ENCODE measurements around the gene JTB.

The JTB gene

DNA sequence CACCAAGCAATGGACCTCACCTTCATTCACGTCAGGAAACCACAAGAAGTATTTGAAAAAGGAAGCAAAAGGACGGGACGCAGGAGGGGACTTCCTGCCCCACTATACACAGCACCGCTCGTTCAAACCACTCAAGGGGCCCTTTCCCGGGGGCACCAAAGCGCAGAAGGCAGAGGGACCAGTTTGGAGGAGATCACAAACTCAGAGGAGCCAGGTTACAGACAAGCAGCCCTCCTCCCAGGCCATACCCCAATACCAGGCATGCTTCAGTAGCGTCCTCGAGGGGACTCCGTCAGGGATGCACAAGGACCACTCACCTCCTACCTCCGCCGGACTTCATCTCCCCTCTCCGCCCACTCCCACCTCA, 19.7 kb downstream of the JTB start:
- no peak for DNase-seq (ENCODE audit: low spot score in 2 of 2)
- in situ Hi-C loops (cut with MboI; ENCODE audit: low sequenced_read_pairs), result no loop called here
- H3K9me3 ChIP-seq, result no peaks in the 10 kb centered on the region

DNA sequence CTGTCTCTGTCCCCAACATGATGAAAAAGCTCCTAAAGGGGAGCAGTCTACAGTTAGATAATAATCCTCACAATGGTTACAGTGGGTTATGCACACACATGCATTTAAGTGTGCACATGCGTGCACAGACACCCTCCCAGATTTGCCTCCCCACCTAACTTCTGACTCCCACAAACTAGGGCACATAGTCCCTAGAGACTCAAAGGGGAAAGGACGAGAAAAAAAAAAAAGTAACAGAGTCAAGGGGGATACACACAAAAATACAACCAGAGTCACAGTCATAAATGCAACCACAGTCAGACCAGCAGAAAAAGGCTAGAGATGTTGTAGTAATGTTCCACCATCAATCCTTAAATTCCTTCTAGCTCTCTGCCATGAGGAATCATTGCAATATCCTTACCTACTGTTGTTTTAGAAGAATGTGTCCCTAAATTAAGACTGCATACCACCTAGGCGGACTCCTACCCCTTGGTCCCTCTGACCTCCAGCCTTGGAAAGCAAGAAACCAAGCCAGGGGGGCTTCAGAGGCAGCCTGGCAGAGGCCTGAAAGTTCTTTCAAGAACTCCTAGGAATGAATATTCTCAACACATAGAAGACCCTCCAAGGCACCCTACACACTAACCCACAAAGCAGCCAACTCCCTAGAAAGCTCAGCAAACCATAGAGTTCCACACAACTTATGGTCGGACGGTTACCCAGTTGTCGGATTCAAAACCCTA, 20.3 kb downstream of the JTB start:
- Histone ChIP-seq H3K4me3 (peak overlapping the region; percentile 90), H3K36me3 (replicated peaks) (peaks cover 37% of the 10 kb centered on the region), H3K4me1 (peaks cover 21% of the 10 kb centered on the region), H3K27me3 (ENCODE audit: low read depth) (no peaks in the 10 kb centered on the region), H3K9me3 (no peaks in the 10 kb centered on the region)
- in situ Hi-C loops (cut with MboI; ENCODE audit: low sequenced_read_pairs), result no loop called here
- DNase-seq (ENCODE audit: low spot score in 2 of 2), result no peak

More for the DNA sequence above, 19.7 kb downstream of the JTB start:
- Histone ChIP-seq H3K27me3 (ENCODE audit: low read depth) (no peaks in the 10 kb centered on the region), H3K4me3 (peak overlapping the region; percentile 90), H3K36me3 (replicated peaks) (peaks cover 31% of the 10 kb centered on the region), H3K4me1 (peaks cover 21% of the 10 kb centered on the region)

DNA sequence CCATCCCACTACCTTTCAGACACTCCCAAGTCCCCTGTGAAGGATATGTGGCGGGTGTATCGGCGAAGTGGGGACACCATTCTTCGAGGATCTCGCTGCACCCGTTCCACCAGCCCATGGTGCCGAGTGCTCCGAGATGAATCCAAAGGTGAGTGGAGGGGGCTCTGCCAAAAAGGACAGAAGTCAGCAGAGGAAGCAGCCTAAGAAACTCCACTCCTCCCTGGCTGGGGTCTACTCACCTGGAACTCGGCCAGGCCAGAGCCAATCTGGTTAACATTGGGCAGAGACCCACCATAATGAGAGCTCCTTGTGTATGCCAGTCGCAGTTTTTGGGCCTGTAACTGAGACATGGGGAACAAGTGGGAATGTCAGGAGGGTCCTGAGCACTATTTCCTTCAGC, 22.6 kb downstream of the JTB start:
- in situ Hi-C loops (cut with MboI; ENCODE audit: low sequenced_read_pairs), result no loop called here
- no peaks in the 10 kb centered on the region for H3K27me3 ChIP-seq (ENCODE audit: low read depth)
- peaks cover 29% of the 10 kb centered on the region for H3K36me3 ChIP-seq (replicated peaks)
- no peak for DNase-seq (ENCODE audit: low spot score in 2 of 2)
- peaks cover 11% of the 10 kb centered on the region for H3K4me1 ChIP-seq
- no peaks in the 10 kb centered on the region for H3K9me3 ChIP-seq
- H3K4me3 ChIP-seq, result no peak overlapping the region

DNA sequence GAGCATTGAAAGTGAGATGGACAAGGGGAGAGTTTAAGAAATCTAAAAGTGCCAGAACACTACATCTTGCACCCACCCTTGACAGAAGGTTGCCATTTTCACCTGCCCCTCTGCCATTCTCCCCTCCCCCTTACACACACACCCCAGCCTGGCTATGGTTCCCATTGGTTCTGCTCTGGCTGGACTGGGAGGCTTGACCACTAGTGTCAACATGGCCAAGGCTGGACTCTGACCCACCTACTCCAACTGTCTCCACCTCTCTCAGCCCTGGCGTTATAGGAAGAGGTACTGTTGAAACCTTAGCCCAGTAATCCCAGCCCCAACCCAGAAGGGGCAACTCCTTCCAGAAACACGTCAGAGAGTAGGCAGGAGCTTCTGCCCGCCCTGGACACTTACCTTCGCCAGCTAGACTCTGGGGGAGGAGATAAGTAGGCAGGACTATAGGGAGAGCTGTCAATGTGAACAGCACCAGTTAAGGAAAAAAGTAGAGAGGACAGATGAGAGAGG, 23.6 kb downstream of the JTB start:
- H3K9me3 ChIP-seq, result no peaks in the 10 kb centered on the region
- H3K36me3 ChIP-seq (replicated peaks), result peaks cover 20% of the 10 kb centered on the region
- peaks cover 8% of the 10 kb centered on the region for H3K4me1 ChIP-seq
- no peak for DNase-seq (ENCODE audit: low spot score in 2 of 2)
- in situ Hi-C loops (cut with MboI; ENCODE audit: low sequenced_read_pairs), result no loop called here
- H3K4me3 ChIP-seq, result no peak overlapping the region
- no peaks in the 10 kb centered on the region for H3K27me3 ChIP-seq (ENCODE audit: low read depth)

DNA sequence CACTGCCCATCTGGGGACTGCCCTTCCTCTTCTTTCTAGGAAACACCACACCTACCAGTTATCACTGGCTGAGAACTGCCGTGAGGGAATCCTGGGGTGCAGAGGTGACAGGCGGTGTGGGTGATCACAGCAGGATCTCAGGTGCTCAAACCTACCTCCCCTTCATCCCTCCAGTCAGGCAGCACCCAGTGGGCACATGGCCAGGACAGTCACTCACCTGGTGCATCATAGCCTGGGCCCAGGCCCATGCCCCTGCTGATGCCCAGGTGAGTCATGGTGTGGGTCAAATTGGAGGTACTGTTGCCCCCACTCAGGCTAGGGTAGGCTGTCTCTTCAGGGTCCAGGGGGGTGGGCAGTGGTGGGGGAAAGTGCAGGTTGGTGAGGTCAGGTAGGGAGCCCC, 25.7 kb downstream of the JTB start:
- Histone ChIP-seq H3K4me1 (peaks cover 5% of the 10 kb centered on the region), H3K4me3 (no peak overlapping the region), H3K9me3 (no peaks in the 10 kb centered on the region), H3K27me3 (ENCODE audit: low read depth) (no peaks in the 10 kb centered on the region), H3K36me3 (replicated peaks) (peaks cover 30% of the 10 kb centered on the region)
- in situ Hi-C loops (cut with MboI; ENCODE audit: low sequenced_read_pairs), result no loop called here
- no peak for DNase-seq (ENCODE audit: low spot score in 2 of 2)

DNA sequence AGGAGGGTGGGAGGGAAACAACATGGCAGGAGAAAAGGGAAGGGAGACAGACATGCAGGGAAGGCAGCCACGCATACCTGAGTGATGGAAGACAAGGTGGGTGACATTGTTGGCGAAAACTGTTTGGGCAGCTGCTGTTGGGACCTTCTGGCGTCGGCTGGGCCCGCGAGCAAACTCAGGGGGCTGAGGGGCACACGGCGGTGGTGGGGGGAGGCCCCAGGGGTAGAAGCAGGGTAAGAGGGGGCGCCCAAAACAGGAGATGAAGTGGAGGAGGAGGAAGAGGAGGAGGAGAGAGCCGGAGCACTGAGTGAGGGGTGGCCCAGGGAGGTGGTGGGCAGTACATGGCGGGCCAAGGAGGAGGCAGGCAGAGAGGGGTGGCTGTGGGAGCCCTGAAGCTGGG, 26.3 kb downstream of the JTB start:
- H3K36me3 ChIP-seq (replicated peaks), result peaks cover 32% of the 10 kb centered on the region

DNA sequence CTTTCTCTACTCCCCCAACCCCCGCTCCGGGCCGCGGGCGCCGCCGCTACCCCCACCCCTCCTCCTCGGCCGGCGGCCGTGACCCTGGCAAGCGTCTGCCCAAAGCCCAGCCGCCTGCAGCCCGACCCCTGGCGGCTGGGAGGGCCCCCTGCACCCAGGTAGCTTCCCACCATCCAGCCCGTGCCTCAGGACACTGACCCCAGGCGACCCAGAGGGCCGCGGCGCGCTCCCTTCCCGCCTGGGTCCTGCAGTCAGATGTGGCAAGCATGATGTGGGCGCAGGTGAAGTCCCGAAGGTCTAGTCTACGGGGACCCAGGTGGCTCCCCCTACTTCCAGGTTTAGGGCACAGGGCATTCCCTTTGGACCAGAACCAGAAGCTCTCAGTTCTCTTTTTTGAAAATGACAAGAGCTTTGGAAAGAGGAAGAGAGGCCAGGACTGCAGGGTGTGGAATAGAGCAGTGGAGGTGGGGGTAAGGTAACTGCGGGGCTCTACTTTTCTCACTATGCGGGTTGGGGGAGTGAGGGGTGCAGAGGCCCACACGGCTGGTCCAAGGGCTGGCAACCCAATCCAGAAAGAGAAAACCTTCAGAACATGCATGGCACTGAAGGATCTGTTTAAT, 30.7 kb downstream of the JTB start, which contains the start of gene DENND4B:
Gene DENND4B (minus strand): TSS at position 97 of the 620 bp plus-strand sequence. CDS start 2,344 bp downstream, outside the sequence.
- in situ Hi-C loops (cut with MboI; ENCODE audit: low sequenced_read_pairs), result loop anchor here (10.0 kb wide), 1 partner anchor 122 kb away; no protein-coding TSS in a partner anchor
- Histone ChIP-seq H3K9me3 (no peaks in the 10 kb centered on the region), H3K36me3 (replicated peaks) (peaks cover 40% of the 10 kb centered on the region), H3K27me3 (ENCODE audit: low read depth) (no peaks in the 10 kb centered on the region), H3K4me1 (peaks cover 11% of the 10 kb centered on the region), H3K4me3 (peak within 1 kb of the TSS; percentile 65)
- DNase-seq (ENCODE audit: low spot score in 2 of 2), result peak; percentile 81 to 87

More for the DNA sequence above, 26.3 kb downstream of the JTB start:
- no peak overlapping the region for H3K4me3 ChIP-seq
- DNase-seq (ENCODE audit: low spot score in 2 of 2), result no peak
- in situ Hi-C loops (cut with MboI; ENCODE audit: low sequenced_read_pairs), result no loop called here
- H3K4me1 ChIP-seq, result peaks cover 4% of the 10 kb centered on the region
- no peaks in the 10 kb centered on the region for H3K27me3 ChIP-seq (ENCODE audit: low read depth)
- no peaks in the 10 kb centered on the region for H3K9me3 ChIP-seq

DNA sequence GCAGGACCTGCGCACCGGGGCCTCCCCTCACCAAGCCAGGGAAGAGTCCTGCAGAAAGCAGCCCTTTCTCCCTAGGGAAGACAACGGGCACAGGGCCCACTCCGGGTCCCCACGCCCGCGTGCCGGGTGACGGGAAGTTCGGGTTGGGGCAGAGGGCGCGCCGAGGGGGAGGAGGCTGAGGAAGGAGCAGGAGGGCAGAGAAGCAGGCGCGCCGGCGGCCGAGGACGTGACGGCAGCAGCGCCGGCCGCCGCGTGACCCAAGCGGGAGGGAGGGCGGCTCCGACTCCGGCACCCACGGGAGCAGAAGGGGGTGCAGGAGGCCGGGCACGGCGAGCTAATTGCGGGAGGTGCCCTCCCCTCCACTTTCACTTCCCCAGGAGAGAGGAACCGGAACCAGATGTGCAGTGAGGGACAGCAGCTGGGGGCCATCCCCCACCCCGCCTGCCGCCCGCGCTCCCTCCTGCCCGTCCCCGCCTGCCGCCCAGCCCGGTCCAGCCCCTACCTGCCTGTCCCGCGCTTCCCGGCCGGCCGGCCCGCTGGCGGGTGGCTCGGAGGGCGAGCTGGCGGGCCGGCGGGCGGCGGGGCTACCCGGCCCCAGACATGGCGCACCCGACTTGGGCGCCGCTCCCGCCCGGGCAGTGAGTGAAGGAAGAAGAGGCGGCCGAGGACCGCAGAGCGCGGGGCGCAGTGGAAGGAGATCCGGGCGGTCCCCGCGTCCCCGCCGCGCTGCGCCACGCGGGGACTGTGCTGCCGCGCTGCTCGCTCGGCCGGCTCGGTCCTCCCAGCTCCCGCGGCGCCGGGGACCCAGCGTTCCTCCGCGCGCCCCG, 31.5 kb downstream of the JTB start:
- Histone ChIP-seq H3K4me1 (peaks cover 11% of the 10 kb centered on the region), H3K36me3 (replicated peaks) (peaks cover 39% of the 10 kb centered on the region), H3K9me3 (no peaks in the 10 kb centered on the region), H3K4me3 (peak overlapping the region; percentile 65), H3K27me3 (ENCODE audit: low read depth) (no peaks in the 10 kb centered on the region)
- in situ Hi-C loops (cut with MboI; ENCODE audit: low sequenced_read_pairs), result loop anchor here (10.0 kb wide), 1 partner anchor 121 kb away; no protein-coding TSS in a partner anchor
- DNase-seq (ENCODE audit: low spot score in 2 of 2), result peak in 1 of 2 experiments; percentile 66

DNA sequence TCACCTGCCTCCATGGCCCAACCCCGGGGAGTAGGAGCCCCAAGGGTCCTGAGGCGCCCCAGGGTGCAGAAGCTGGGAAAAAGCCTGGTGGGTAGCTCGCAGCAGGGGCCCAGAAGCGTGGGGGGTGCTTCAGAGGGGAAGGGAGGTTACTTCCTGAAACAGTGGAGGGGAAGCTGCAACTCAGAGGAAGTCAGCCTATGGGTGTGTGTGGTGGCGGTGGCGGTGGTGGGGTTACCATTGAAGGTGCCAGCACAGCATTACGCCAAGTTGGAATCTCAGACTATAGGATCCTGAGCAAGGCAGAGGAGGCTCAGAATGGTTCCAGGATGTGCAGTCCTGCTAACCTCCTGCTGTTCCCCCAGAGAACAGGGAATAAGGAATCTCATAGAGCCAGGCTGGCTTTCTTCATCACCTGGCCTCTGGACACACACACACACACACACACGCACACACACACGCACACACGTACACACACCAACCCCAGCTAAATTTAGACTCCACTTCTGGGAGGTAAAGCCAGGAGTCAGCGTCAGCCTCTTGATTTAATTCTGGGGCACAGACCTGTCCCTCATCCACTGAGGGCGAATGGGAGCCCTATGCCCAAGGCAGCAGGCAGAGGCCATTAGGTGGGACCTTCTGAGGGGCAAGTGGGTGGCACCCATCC, 32.2 kb downstream of the JTB start:
- H3K27me3 ChIP-seq (ENCODE audit: low read depth), result no peaks in the 10 kb centered on the region
- H3K36me3 ChIP-seq (replicated peaks), result peaks cover 47% of the 10 kb centered on the region
- in situ Hi-C loops (cut with MboI; ENCODE audit: low sequenced_read_pairs), result loop anchor here (10.0 kb wide), 1 partner anchor 120 kb away; no protein-coding TSS in a partner anchor
- H3K9me3 ChIP-seq, result no peaks in the 10 kb centered on the region
- H3K4me3 ChIP-seq, result peak overlapping the region; percentile 65
- H3K4me1 ChIP-seq, result peaks cover 11% of the 10 kb centered on the region
- DNase-seq (ENCODE audit: low spot score in 2 of 2), result peak in 1 of 2 experiments; percentile 29

DNA sequence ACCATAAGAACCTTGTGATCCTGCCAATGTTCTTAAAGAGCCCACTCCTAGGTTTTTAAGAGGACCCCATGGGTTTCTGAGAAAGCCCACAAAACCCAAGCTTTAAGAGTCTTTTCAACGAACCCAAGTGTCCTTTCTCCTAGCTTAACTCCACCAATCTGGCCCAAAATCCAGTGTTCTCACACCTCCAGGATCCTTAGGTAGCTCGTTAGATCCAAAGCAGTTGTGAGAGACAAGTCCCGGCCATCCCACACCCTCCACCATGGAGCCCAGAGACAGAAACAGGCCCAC, 32.7 kb downstream of the JTB start:
- H3K9me3 ChIP-seq, result no peaks in the 10 kb centered on the region
- H3K4me3 ChIP-seq, result peak overlapping the region; percentile 65
- peaks cover 11% of the 10 kb centered on the region for H3K4me1 ChIP-seq
- no peak for DNase-seq (ENCODE audit: low spot score in 2 of 2)
- no peaks in the 10 kb centered on the region for H3K27me3 ChIP-seq (ENCODE audit: low read depth)
- H3K36me3 ChIP-seq (replicated peaks), result peaks cover 49% of the 10 kb centered on the region
- in situ Hi-C loops (cut with MboI; ENCODE audit: low sequenced_read_pairs), result loop anchor here (10.0 kb wide), 1 partner anchor 120 kb away; no protein-coding TSS in a partner anchor

DNA sequence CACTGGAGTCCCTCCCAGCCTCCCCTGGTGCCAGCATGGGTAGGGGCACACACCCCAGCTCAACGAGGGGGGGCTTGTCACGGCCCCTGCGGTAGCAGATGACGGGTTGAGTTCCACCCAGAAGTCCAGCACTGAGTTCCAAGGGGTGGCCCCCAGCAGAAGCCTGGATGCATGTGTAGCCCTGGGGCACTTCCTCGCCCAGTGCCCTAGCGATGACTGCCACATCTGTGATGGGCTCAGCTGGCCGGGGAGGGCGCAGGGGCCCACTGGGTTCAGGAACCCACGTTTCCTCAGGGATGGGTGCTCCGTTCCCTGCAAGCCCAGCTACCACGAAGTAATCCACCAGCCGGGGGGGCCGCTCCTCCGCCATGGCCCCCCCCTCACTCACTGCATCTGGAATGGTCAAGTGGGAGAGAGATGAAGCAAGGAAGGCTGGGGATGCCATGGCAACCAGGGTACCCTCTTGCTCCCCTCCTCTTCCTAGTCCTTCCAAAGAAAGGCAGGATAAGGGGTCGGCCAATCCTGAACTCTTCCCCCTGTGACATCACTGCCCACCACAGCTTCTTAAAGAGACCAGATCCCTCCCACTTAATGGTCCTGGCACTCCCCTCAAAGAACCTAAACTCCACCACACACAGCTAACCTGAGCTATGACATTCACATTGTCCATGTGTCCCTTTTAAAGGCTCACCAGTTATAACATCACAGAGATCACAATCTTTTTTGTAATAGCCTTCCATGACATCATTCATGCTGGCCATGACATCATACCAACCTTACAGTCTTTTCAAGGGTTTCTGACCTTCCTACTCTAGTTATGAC, 33.3 kb downstream of the JTB start:
- Histone ChIP-seq H3K36me3 (replicated peaks) (peaks cover 55% of the 10 kb centered on the region), H3K9me3 (no peaks in the 10 kb centered on the region)
- in situ Hi-C loops (cut with MboI; ENCODE audit: low sequenced_read_pairs), result loop anchor here (10.0 kb wide), 1 partner anchor 119 kb away; no protein-coding TSS in a partner anchor

DNA sequence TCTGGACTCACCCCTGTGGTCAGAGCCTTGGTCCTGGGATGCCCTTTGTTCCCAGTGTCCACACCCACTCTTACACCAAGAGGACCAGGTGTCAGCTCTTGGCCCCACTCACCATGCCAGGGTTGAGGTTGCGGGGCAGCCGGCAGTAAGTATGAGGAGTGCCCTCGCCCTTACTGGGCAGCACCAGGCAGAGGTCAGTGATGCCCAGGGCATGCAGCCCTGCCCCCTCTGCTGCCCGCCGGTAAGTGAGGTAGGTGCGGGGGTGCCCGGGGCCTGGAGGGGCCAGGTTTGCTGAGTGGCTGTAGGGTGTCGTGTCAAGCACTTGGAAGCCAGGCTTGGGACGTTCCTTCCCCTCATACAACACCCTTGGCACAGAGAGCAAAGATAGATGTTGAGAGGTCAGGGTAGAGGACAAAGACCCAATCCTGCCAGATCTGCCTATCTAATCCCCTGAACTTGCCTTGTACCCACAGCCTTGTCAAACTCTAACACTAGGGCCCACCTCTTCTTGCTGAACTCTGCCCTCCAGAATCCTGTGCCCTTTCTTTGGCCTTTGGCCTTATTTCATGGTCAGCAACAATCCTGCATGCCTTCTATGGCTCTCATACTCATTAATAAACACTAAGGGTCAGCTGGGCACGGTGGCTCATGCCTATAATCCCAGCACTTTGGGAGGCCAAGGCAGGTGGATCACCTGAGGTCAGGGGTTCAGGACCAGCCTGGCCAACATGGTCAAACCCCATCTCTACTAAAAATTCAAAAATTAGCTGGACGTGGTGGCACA, 34.5 kb downstream of the JTB start:
- Histone ChIP-seq H3K9me3 (no peaks in the 10 kb centered on the region), H3K4me1 (peaks cover 11% of the 10 kb centered on the region), H3K36me3 (replicated peaks) (peaks cover 60% of the 10 kb centered on the region), H3K4me3 (no peak overlapping the region), H3K27me3 (ENCODE audit: low read depth) (no peaks in the 10 kb centered on the region)
- in situ Hi-C loops (cut with MboI; ENCODE audit: low sequenced_read_pairs), result loop anchor here (10.0 kb wide), 1 partner anchor 118 kb away; no protein-coding TSS in a partner anchor
- DNase-seq (ENCODE audit: low spot score in 2 of 2), result no peak

More for the DNA sequence above, 33.3 kb downstream of the JTB start:
- H3K4me1 ChIP-seq, result peaks cover 11% of the 10 kb centered on the region
- no peak for DNase-seq (ENCODE audit: low spot score in 2 of 2)
- no peaks in the 10 kb centered on the region for H3K27me3 ChIP-seq (ENCODE audit: low read depth)
- H3K4me3 ChIP-seq, result peak overlapping the region; percentile 65

Measured in HAP-1 (cell line).